HEK293 (cell line): ENCODE data around the gene SHC3.

ENCODE experiments used
- CTCF ChIP-seq: fragments of 450-650 bp; formaldehyde crosslinking; IDR thresholded peaks from 2 replicates; pipeline ENCODE4 v1.5.1; 2016; ENCODE audit warnings: missing biosample characterization, missing genetic modification characterization
- REST ChIP-seq: fragments of 450-650 bp; formaldehyde crosslinking; IDR thresholded peaks from 2 replicates; pipeline ENCODE4 v1.5.1; 2016; ENCODE audit warnings: missing biosample characterization, missing genetic modification characterization
- ZEB2 ChIP-seq: fragments of 450-650 bp; formaldehyde crosslinking; IDR thresholded peaks from 2 replicates; pipeline ENCODE4 v1.5.1; 2016; ENCODE audit warnings: missing biosample characterization, missing genetic modification characterization
- ZFP41 ChIP-seq: fragments of 450-650 bp; formaldehyde crosslinking; IDR thresholded peaks from 2 replicates; pipeline ENCODE4 v1.5.1; 2016; ENCODE audit warnings: missing biosample characterization, missing genetic modification characterization, borderline replicate concordance
- ZNF114 ChIP-seq: fragments of 450-650 bp; formaldehyde crosslinking; IDR thresholded peaks from 2 replicates; pipeline ENCODE4 v1.5.0; 2017; ENCODE audit warnings: missing biosample characterization, missing genetic modification characterization
- ZNF146 ChIP-seq: fragments of 450-650 bp; formaldehyde crosslinking; IDR thresholded peaks from 2 replicates; pipeline ENCODE4 v1.5.1; 2016; ENCODE audit warnings: missing biosample characterization, missing genetic modification characterization
- ZNF354C ChIP-seq: fragments of 450-650 bp; formaldehyde crosslinking; IDR thresholded peaks from 2 replicates; pipeline ENCODE4 v1.5.1; 2016; ENCODE audit warnings: missing biosample characterization, missing genetic modification characterization, low read depth, borderline replicate concordance
- ZNF747 ChIP-seq: fragments of 450-650 bp; formaldehyde crosslinking; IDR thresholded peaks from 2 replicates; pipeline ENCODE4 v1.5.1; 2016; ENCODE audit warnings: missing biosample characterization, missing genetic modification characterization

GRCh38 chr9:89071591-89071990, 107.0 kb downstream of the SHC3 start:
- TF ChIP-seq CTCF (tag by site-specific recombination) = no peak
- no peak for TF ChIP-seq ZFP41
- TF ChIP-seq ZNF747 (tag by site-specific recombination) = no peak
- no peak for TF ChIP-seq REST
- no peak for TF ChIP-seq ZNF146 (tag by site-specific recombination)
- TF ChIP-seq ZNF114 (tag by site-specific recombination) = no peak
- no peak for TF ChIP-seq ZEB2 (tag by site-specific recombination)
- TF ChIP-seq ZNF354C = no peak
